Right renal cortex interstitium (tissue), 3 donors: Measurements from ENCODE around the gene WDR37. TPM values are rescaled to one million over a fixed set of nuclear protein-coding genes. Genes with fewer than 3 reads are reported as not detected.
"Not testable (repeated sequence)": the region's sequence is repeated elsewhere in the genome, so short reads cannot be mapped to it uniquely, and the experiment has no call there.

Source experiments
- DNase-seq, 3 donors: peaks; one replicate each; pipeline ENCODE4 v3.0.0-alpha.2; 2013; ENCODE audit warnings: low read depth in 3 of 3, low spot score in 2 of 3
- polyA plus RNA-seq, 3 donors: library from polyadenylated mRNA; unstranded; fragments of 120-200 nt; gene quantifications; one replicate each; pipeline ENCODE4 v1.2.1, GENCODE V29; 2013; ENCODE audit not compliant: insufficient read length in 3 of 3

WDR37 gene
- polyA plus RNA-seq, 3 donors: 15.1 to 15.7 (median 15.2) TPM

GRCh38 chr10:1151076-1152033, 95.2 kb downstream of the WDR37 start:
- DNase-seq: no peak

DNA sequence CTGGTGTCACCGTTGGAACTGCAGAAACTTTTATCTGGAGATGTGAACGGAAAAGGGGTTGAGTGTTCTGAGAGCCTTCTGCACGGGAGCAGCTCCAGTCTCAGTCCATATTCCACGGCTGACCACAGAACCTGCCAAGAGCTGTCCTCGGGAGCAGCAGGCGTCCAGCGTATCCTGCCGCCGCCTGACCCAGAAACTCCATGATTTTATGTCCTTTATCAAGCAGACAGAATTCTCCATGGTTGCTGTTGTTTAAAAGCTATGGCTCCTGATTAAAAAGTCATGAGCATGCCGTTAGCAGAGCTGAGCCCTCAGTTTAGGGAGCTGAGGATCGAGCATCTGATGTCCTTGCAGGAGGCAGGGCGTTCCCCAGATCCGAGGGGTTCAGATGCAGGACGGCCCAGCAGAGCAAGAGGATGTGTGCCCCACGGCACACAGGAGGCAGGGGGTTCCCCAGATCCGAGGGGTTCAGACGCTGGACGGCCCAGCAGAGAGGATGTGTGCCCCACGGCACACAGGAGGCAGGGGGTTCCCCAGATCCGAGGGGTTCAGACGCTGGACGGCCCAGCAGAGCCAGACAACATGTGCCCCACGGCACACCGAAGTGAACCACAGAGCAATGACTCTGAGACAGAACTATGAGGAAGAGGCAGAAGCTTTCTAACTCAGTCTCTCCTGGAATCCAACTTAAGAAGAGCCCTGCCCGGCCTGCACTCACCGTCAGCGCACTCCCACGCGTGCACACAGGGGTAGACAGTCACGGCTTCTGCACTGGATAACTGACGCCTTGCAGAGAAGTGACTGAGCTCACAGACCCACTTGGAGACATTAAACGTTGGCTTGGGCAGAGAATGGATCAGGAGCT, 96.4 kb downstream of the WDR37 start:
- DNase-seq: no peak

GRCh38 chr10:1153251-1153763, 97.1 kb downstream of the WDR37 start:
- DNase-seq: no peak

DNA sequence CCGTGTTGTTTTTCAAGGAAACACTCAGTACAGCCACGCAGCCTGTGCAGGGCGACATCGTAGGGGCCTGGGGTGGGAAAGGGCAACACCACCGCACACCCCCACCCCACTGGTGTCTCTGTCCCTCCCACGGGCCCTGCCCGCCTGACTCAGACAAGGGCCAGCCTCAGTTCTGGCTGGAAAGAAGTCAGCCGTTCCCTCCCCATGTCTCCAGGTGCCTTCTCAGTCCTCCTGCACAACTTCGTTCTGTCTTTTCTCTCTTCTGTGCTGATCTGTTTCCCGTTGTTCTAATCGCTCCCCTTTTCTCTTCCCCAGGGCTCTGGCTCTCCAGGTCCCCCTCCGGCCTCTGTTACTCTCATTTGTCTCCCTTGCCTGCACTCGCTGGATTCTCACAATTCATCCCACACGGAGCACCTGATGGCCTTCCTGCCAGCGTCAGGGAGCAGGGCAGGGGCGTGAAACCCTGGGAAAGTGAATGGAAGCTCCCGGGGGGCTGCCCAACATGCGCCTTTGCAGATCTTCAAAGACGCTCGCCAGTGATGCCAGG, 97.7 kb downstream of the WDR37 start:
- DNase-seq: no peak

DNA sequence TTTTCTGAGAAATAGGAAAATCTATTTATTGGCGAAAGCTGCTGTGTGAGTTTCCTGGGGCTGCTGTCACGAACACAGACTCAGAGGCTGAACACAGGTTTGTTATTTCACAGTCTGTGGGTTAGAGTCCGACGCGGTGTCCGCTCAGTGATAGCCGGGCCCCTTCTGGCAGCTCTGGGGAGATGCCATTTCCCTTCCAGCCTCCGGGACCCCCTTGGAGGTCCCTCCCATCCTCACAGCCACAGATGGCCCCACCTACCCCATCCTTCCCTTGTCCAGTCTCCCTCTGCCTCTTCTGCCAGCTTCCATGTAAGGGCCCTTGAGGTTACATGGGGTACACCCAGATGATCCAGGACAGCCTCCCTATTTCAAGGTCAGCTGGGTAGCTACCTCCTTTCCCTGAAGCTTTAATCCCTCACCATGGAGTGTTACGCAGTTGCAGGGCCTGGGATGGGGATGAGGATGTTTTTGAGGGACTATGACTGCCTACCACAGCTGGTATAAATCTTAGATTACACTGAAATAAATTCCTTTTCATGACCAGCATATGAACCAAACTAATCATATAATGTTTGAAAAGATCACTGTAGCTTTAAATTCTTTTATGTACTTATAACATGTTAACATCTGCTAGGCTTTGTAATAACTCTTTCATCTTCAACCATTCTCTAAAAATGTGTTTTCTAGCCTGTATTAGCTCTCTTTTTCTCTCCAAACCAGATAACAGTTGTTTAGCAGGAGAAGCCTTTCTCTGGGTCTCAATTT, 98.5 kb downstream of the WDR37 start:
- DNase-seq: peak in 1 of 3 donors; percentile 21

- DNase-seq: no peak
Measured at GRCh38 chr10:1155791-1156615, 99.8 kb downstream of the WDR37 start.

DNA sequence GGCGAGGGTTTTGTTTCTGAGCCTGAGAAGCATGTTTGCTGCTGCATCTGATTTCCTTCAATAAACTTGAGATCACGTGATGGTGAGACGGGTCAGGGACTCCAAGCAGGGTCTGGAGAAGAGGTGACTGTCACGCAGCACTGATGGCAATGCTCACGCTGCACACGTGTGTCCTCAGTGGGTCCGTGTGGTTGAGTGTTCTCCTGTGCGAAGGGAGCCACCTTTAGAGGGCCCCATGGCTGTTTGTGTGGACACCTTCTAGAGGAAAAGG, 100.4 kb downstream of the WDR37 start:
- DNase-seq: no peak

GRCh38 chr10:1156921-1157614, 100.9 kb downstream of the WDR37 start:
- no peak for DNase-seq

DNA sequence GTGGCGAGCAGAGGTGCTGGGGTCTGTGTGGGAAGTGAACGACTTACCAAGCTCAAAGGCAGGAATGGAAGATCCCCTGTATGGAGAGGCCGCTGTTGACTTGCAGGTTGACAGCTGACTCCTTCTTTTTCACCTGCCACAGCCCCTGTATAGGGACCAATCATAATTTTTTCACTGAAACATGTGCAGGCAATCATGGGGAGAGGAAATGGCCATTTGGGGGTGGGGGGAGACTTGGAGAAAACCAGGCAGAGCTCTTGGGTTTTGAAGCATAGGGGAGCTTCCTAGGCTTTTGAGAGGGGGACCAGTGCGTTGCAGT, 101.4 kb downstream of the WDR37 start:
- no peak for DNase-seq

- no peak for DNase-seq
Measured at GRCh38 chr10:1158066-1158465, 101.9 kb downstream of the WDR37 start.

DNA sequence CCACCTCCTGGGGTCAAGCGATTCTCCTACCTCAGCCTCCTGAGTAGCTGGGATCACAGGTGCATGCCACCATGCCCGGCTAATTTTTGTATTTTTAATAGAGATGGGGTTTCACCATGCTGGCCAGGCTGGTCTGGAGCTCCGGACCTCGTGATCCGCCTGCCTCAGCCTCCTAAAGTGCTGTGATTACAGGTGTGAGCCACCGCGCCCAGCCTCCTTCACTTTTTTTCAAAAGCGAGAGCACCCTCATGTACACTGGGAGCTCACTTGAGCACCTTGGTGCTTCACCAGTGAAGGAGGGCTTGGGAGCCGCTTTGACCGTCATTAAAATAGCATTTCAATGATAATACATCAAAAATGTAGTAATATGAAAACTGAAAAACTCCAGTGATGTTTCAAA, 102.4 kb downstream of the WDR37 start:
- not testable (repeated sequence) for DNase-seq

- DNase-seq: no peak
Measured at GRCh38 chr10:1159131-1160061, 103.2 kb downstream of the WDR37 start.

GRCh38 chr10:1160561-1161314, 104.6 kb downstream of the WDR37 start:
- no peak for DNase-seq

GRCh38 chr10:1161315-1161673, 105.1 kb downstream of the WDR37 start:
- DNase-seq: not testable (repeated sequence)

- no peak for DNase-seq
Measured at GRCh38 chr10:1162481-1163203, 106.5 kb downstream of the WDR37 start.

- no peak for DNase-seq
Measured at GRCh38 chr10:1163204-1163660, 107.0 kb downstream of the WDR37 start.

GRCh38 chr10:1163831-1164230, 107.6 kb downstream of the WDR37 start:
- DNase-seq: no peak
